Keratinocyte (primary cell): ENCODE data around the gene ARFRP1. TPM values are rescaled to one million over a fixed set of nuclear protein-coding genes. Genes with fewer than 3 reads are reported as not detected.

Experiments
- DNase-seq: peaks from one replicate; pipeline ENCODE4 v3.0.0-alpha.2; 2011; ENCODE audit warnings: low read depth, missing footprints, low spot score
- FAIRE-seq: peaks from 2 replicates; lab custom pipeline; 2011; peaks lifted over from hg19 to GRCh38; lab: Jason Lieb, UNC
- H2AFZ ChIP-seq: 2 replicates; pipeline ENCODE4 v1.6.0; 2012; ENCODE audit warnings: low read length, control low read depth, inconsistent platforms; ENCODE audit not compliant: control insufficient read depth
- H3K27ac ChIP-seq: 2 replicates; pipeline ENCODE4 v1.5.1; 2011; ENCODE audit warnings: low read length; ENCODE audit not compliant: control insufficient read depth, insufficient read depth
- H3K27me3 ChIP-seq: 3 replicates; pipeline ENCODE4 v1.6.0; 2011; ENCODE audit warnings: low read length; ENCODE audit not compliant: control insufficient read depth, insufficient read depth; ENCODE audit errors: extremely low read depth
- H3K36me3 ChIP-seq, 2 experiments: 2 replicates in 1 of 2; 3 replicates in 1 of 2; pipeline ENCODE4 v1.5.1; 2011; ENCODE audit warnings: low read length in 2 of 2, mild to moderate bottlenecking in 1 of 2; ENCODE audit not compliant: control insufficient read depth in 2 of 2, insufficient read depth in 2 of 2; ENCODE audit errors: extremely low read depth in 1 of 2
- H3K4me1 ChIP-seq: 3 replicates; pipeline ENCODE4 v1.5.1; 2011; ENCODE audit warnings: low read length; ENCODE audit not compliant: control insufficient read depth, insufficient read depth; ENCODE audit errors: extremely low read depth
- H3K4me2 ChIP-seq: 3 replicates; pipeline ENCODE4 v1.6.0; 2011; ENCODE audit warnings: low read depth, low read length; ENCODE audit not compliant: control insufficient read depth, insufficient read depth; ENCODE audit errors: extremely low read depth
- H3K4me3 ChIP-seq, 3 experiments: fragments of 200-600 bp in 1 of 3; sonication (generic) in 1 of 3; 2 replicates in 2 of 3; 3 replicates in 1 of 3; pipeline ENCODE4 v1.5.1; 2011 to 2016; ENCODE audit warnings: low read length in 3 of 3, mild to moderate bottlenecking in 3 of 3, control low read depth in 2 of 3, inconsistent platforms in 1 of 3, low read depth in 1 of 3, mixed read lengths in 1 of 3, mixed run types in 1 of 3, moderate library complexity in 1 of 3; ENCODE audit not compliant: control insufficient read depth in 2 of 3, insufficient read depth in 2 of 3; ENCODE audit errors: extremely low read depth in 1 of 3
- H3K79me2 ChIP-seq: 2 replicates; pipeline ENCODE4 v1.6.0; 2012; ENCODE audit warnings: low read length; ENCODE audit not compliant: control insufficient read depth, insufficient read depth
- H3K9ac ChIP-seq: 3 replicates; pipeline ENCODE4 v1.6.0; 2011; ENCODE audit warnings: low read length; ENCODE audit not compliant: control insufficient read depth, insufficient read depth; ENCODE audit errors: extremely low read depth
- H3K9me1 ChIP-seq: 3 replicates; pipeline ENCODE4 v1.6.0; 2011; ENCODE audit warnings: low read length; ENCODE audit not compliant: control insufficient read depth, insufficient read depth; ENCODE audit errors: extremely low read depth
- H3K9me3 ChIP-seq: 2 replicates; pipeline ENCODE4 v1.5.1; 2012; ENCODE audit warnings: low read depth, low read length; ENCODE audit not compliant: control insufficient read depth
- H4K20me1 ChIP-seq: 3 replicates; pipeline ENCODE4 v1.6.0; 2011; ENCODE audit warnings: low read length; ENCODE audit not compliant: control insufficient read depth, insufficient read depth; ENCODE audit errors: extremely low read depth
- EZH2 ChIP-seq: IDR thresholded peaks from one replicate; pipeline ENCODE4 v1.6.1; 2012; ENCODE audit warnings: inconsistent platforms, mild to moderate bottlenecking, low read length, moderate library complexity
- dilution Hi-C: fragments of 300-500 bp; cut with MboI; formaldehyde crosslinking; loops from one replicate; pipeline ENCODE4 v1.7.0; 2020; ENCODE audit warnings: low sequenced_read_pairs; ENCODE audit not compliant: extremely low pct_ligation_motif_present
- polyA plus RNA-seq, 5 experiments: library from polyadenylated mRNA; depleted of rRNA in 3 of 5; stranded (reverse) in 3 of 5; stranded (forward) in 1 of 5; unstranded in 1 of 5; fragments of >200 nt; gene quantifications; 1 replicate in 1 of 5; 2 replicates in 3 of 5; 3 replicates in 1 of 5; pipeline versions ENCODE4 v1.2.1 to v1.2.3, GENCODE V29; 2011 to 2012; ENCODE audit warnings: missing spikeins in 2 of 5, low read depth in 1 of 5, low replicate concordance in 1 of 5
- TF ChIP-seq, protein P1 (sequence below), 3 experiments: IDR thresholded peaks in 1 of 3; conservative IDR thresholded peaks in 1 of 3; optimal IDR thresholded peaks in 1 of 3; 2 replicates in 2 of 3; 3 replicates in 1 of 3; pipeline versions ENCODE3 to v1.5.1; 2011; ENCODE audit warnings: low read length in 3 of 3, mild to moderate bottlenecking in 3 of 3, moderate library complexity in 2 of 3, control low read depth in 1 of 3, inconsistent platforms in 1 of 3; ENCODE audit not compliant: insufficient read depth in 2 of 3; ENCODE audit errors: extremely low read depth in 1 of 3

ARFRP1 gene
- polyA plus RNA-seq, 1 donor (not counting 4 experiments of a cell fraction or from before 2014, with no cell fraction given), result 30.4 TPM

DNA sequence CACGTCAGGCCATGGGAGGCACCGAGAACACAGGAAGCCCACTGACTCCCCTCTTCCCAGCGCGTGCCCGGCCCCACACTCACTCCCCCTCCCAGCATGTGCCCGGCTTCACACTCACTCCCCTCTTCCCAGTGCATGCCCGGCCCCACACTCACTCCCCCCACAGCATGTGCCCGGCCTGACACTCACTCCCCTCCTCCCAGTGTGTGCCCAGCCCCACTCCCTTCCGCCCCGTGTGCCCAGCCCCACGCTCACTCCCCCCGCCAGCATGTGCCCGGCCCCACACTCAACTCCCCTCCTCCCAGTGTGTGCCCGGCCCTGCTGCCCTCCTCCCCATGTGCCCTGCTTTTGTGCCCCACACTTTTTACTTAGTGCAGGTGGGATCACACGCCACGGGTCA, 39.9 kb downstream of the ARFRP1 start:
- dilution Hi-C loops, result no loop called here
- H4K20me1 ChIP-seq, result no peaks in the 10 kb centered on the region
- no peaks in the 10 kb centered on the region for H3K4me1 ChIP-seq
- TF ChIP-seq, protein P1, sequence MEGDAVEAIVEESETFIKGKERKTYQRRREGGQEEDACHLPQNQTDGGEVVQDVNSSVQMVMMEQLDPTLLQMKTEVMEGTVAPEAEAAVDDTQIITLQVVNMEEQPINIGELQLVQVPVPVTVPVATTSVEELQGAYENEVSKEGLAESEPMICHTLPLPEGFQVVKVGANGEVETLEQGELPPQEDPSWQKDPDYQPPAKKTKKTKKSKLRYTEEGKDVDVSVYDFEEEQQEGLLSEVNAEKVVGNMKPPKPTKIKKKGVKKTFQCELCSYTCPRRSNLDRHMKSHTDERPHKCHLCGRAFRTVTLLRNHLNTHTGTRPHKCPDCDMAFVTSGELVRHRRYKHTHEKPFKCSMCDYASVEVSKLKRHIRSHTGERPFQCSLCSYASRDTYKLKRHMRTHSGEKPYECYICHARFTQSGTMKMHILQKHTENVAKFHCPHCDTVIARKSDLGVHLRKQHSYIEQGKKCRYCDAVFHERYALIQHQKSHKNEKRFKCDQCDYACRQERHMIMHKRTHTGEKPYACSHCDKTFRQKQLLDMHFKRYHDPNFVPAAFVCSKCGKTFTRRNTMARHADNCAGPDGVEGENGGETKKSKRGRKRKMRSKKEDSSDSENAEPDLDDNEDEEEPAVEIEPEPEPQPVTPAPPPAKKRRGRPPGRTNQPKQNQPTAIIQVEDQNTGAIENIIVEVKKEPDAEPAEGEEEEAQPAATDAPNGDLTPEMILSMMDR (optimal IDR thresholded peaks at IDR 0.05 in 1 of 3, IDR thresholded peaks at IDR 0.05 in 1 of 3, conservative IDR thresholded peaks at IDR 0.05 in 1 of 3; ENCODE audit: extremely low read depth in 1 of 3, insufficient read depth in 2 of 3, low read length in 3 of 3), result no peak
- no peak for TF ChIP-seq EZH2
- H3K9ac ChIP-seq, result no peak overlapping the region
- H3K79me2 ChIP-seq, result peaks cover 3% of the 10 kb centered on the region
- no peak overlapping the region for H3K27ac ChIP-seq
- FAIRE-seq (no peak), DNase-seq (no peak)
- no peak overlapping the region for H3K4me3 ChIP-seq
- peaks cover 18% of the 10 kb centered on the region in 2 experiments for H3K36me3 ChIP-seq
- H2AFZ ChIP-seq, result no peak overlapping the region
- H3K4me2 ChIP-seq, result no peak overlapping the region
- no peaks in the 10 kb centered on the region for H3K9me3 ChIP-seq
- H3K27me3 ChIP-seq, result no peaks in the 10 kb centered on the region
- H3K9me1 ChIP-seq, result no peaks in the 10 kb centered on the region

DNA sequence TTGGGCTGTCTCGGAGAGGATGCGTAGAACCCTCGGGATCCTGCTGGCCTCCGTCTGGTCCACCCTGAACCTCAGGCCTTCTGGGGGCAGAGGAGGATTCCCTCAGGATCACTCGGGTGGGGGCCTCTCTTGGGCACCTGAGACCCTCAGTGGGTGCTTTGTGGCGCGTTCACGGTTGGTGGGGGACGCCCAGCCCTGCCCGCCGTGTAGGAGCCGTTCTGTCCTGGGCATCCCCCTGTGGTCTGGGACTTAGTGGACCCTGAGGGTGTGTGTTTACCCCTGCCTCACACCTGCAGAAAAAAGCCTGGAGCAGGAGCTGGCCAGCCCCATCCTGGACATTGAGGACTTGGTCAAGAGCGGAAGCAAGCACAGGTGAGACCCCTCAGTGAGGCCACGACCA, 42.1 kb downstream of the ARFRP1 start:
- Histone ChIP-seq H3K9me3 (no peaks in the 10 kb centered on the region), H3K4me2 (no peak overlapping the region), H3K4me3 (no peak overlapping the region), H3K79me2 (peaks cover 8% of the 10 kb centered on the region), H3K36me3 (peaks cover 26 to 28% of the 10 kb centered on the region in 2 experiments), H4K20me1 (no peaks in the 10 kb centered on the region), H3K4me1 (no peaks in the 10 kb centered on the region), H3K9ac (no peak overlapping the region), H2AFZ (no peak overlapping the region), H3K27me3 (no peaks in the 10 kb centered on the region), H3K9me1 (no peaks in the 10 kb centered on the region), H3K27ac (no peak overlapping the region)
- FAIRE-seq (no peak), DNase-seq (no peak)
- dilution Hi-C loops, result no loop called here
- TF ChIP-seq EZH2, result no peak
- TF ChIP-seq, protein P1 (optimal IDR thresholded peaks at IDR 0.05 in 1 of 3, IDR thresholded peaks at IDR 0.05 in 1 of 3, conservative IDR thresholded peaks at IDR 0.05 in 1 of 3; ENCODE audit: extremely low read depth in 1 of 3, insufficient read depth in 2 of 3, low read length in 3 of 3), result no peak
